Neural progenitor cell (in vitro differentiated cells): ENCODE data around the gene MYH9.

Source experiments
- EZH2phosphoT487 ChIP-seq: fragments of 200-600 bp; sonication (generic); IDR thresholded peaks from 2 replicates; pipeline ENCODE4 v1.6.1; 2017; ENCODE audit warnings: antibody characterized with exemption
- TF ChIP-seq, protein P1 (sequence below): fragments of 200-600 bp; sonication (generic); IDR thresholded peaks from 2 replicates; pipeline ENCODE4 v1.5.1; 2017; ENCODE audit warnings: antibody characterized with exemption, mild to moderate bottlenecking

DNA sequence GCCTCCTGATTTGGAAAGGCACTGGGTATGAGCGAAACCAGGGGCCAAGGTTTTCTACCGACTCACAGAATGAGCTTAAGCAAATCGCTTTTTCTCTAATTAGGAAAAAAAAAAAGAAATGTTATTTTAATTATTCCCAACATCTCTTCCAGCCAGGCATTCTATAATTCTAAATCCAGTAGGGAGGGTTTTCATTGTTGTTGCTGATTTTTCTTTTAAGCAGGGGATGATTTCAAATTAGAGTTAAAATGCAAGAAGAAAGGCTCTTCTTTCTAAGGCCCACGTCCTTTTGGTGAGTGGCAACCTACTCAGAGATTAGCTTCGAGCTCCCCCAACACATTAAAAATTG lies 8.9 kb downstream of the MYH9 start:
- TF ChIP-seq, protein P1, sequence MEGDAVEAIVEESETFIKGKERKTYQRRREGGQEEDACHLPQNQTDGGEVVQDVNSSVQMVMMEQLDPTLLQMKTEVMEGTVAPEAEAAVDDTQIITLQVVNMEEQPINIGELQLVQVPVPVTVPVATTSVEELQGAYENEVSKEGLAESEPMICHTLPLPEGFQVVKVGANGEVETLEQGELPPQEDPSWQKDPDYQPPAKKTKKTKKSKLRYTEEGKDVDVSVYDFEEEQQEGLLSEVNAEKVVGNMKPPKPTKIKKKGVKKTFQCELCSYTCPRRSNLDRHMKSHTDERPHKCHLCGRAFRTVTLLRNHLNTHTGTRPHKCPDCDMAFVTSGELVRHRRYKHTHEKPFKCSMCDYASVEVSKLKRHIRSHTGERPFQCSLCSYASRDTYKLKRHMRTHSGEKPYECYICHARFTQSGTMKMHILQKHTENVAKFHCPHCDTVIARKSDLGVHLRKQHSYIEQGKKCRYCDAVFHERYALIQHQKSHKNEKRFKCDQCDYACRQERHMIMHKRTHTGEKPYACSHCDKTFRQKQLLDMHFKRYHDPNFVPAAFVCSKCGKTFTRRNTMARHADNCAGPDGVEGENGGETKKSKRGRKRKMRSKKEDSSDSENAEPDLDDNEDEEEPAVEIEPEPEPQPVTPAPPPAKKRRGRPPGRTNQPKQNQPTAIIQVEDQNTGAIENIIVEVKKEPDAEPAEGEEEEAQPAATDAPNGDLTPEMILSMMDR: no peak
- TF ChIP-seq EZH2phosphoT487: no peak
